ENCODE results near the gene GRIP1. TPM values are rescaled to one million over a fixed set of nuclear protein-coding genes. Genes with fewer than 3 reads are reported as not detected.

GRIP1 gene
- total and polyA plus RNA-seq, 9 donors: 0.36 to 10.1 (median 3.9) TPM

- H3K27me3 ChIP-seq: no peaks in the 10 kb centered on the region
- H3K36me3 ChIP-seq: no peaks in the 10 kb centered on the region
- H3K4me1 ChIP-seq (ENCODE audit: insufficient read depth): no peaks in the 10 kb centered on the region
- intact Hi-C loops (cut with DNase I): no loop called here
- no peak overlapping the region for H3K4me3 ChIP-seq
- TF ChIP-seq EP300 (IDR thresholded peaks at IDR 0.05) (no peak), CTCF (IDR thresholded peaks at IDR 0.05) (no peak), POLR2A (IDR thresholded peaks at IDR 0.05) (no peak)
- H3K9me3 ChIP-seq: no peaks in the 10 kb centered on the region
- no peak for DNase-seq
- H3K27ac ChIP-seq: no peak overlapping the region
These were observed 273.5 kb downstream of the GRIP1 start for GRCh38 chr12:66405395-66405794.

DNA sequence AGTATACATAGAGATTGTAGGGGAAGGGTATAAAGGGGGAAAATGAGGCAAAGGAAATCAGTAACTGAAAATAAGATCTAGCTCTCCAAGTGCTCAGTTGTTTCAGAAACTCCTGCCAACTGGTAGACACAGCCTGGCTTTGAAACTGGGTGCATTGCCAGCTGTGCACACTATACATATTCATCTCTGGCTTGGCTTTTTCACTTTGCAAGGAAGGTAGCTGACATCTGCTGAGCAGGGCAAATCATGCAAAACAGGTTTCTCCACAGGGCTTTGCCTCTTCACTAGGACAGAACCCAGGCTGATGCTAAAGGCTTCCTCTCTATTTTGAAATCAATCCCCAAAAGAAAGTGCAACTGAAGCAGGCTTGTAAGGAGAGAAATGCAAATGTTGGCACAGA is 275.1 kb downstream of the GRIP1 start:
- H3K27me3 ChIP-seq: no peaks in the 10 kb centered on the region
- no peak overlapping the region for H3K27ac ChIP-seq
- H3K36me3 ChIP-seq: no peaks in the 10 kb centered on the region
- TF ChIP-seq EP300 (IDR thresholded peaks at IDR 0.05): no peak
- TF ChIP-seq CTCF (IDR thresholded peaks at IDR 0.05): no peak
- TF ChIP-seq POLR2A (IDR thresholded peaks at IDR 0.05): no peak
- no peak overlapping the region for H3K4me3 ChIP-seq
- no peaks in the 10 kb centered on the region for H3K9me3 ChIP-seq
- intact Hi-C loops (cut with DNase I): no loop called here
- DNase-seq: no peak
- H3K4me1 ChIP-seq (ENCODE audit: insufficient read depth): no peaks in the 10 kb centered on the region

- Histone ChIP-seq H3K36me3 (no peaks in the 10 kb centered on the region), H3K27ac (no peak overlapping the region), H3K4me1 (ENCODE audit: insufficient read depth) (no peaks in the 10 kb centered on the region), H3K9me3 (no peaks in the 10 kb centered on the region), H3K27me3 (no peaks in the 10 kb centered on the region), H3K4me3 (no peak overlapping the region)
- TF ChIP-seq CTCF (IDR thresholded peaks at IDR 0.05) (no peak), EP300 (IDR thresholded peaks at IDR 0.05) (no peak), POLR2A (IDR thresholded peaks at IDR 0.05) (no peak)
- 65 to 71% (median 68%) methylated on average over 3 of the region's 3 CpGs for WGBS, 3 donors
- DNase-seq: no peak
- intact Hi-C loops (cut with DNase I): no loop called here
These were observed 279.0 kb downstream of the GRIP1 start for GRCh38 chr12:66399911-66400306.

- Histone ChIP-seq H3K9me3 (no peaks in the 10 kb centered on the region), H3K4me3 (no peak overlapping the region), H3K4me1 (ENCODE audit: insufficient read depth) (no peaks in the 10 kb centered on the region), H3K36me3 (no peaks in the 10 kb centered on the region), H3K27me3 (no peaks in the 10 kb centered on the region), H3K27ac (no peak overlapping the region)
- DNase-seq: no peak
- 24 to 33% (median 31%) methylated on average over 10 of the region's 10 CpGs for WGBS, 3 donors
- intact Hi-C loops (cut with DNase I): no loop called here
- TF ChIP-seq EP300 (IDR thresholded peaks at IDR 0.05) (no peak), CTCF (IDR thresholded peaks at IDR 0.05) (no peak), POLR2A (IDR thresholded peaks at IDR 0.05) (no peak)
These were observed 279.7 kb downstream of the GRIP1 start for GRCh38 chr12:66398931-66399910.

Measured in ovary (tissue), 9 donors.